NCI-H187 treated with DMSO at 0.1 percent for 48 hours (cell line): ENCODE results near the gene CCNC.

Experiments used
- DNase-seq: peaks from one replicate; lab custom pipeline; 2025; lab: John Stamatoyannopoulos, UW

The CCNC gene

GRCh38 chr6:99545442-99545841 lies 23.0 kb downstream of the CCNC start:
- DNase-seq, result no peak

DNA sequence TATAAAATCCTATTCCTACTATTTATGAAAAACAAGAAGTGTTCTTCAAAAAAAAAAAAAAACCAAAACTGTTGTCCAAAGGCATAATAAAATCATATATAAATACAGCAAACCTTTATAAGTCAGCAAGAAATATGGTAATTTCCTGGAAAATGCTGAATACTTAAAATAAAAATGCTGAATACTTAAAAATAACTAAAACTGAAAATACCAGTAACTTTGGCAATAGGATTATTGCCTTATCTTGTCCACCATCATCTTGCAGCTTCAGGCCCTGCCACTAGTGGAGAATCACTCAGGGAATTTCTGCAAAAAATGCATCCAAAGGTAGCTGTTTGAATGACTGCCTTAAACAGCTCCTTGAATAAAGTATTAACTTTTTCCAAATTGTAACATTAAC lies 24.5 kb downstream of the CCNC start:
- DNase-seq, result no peak

DNA sequence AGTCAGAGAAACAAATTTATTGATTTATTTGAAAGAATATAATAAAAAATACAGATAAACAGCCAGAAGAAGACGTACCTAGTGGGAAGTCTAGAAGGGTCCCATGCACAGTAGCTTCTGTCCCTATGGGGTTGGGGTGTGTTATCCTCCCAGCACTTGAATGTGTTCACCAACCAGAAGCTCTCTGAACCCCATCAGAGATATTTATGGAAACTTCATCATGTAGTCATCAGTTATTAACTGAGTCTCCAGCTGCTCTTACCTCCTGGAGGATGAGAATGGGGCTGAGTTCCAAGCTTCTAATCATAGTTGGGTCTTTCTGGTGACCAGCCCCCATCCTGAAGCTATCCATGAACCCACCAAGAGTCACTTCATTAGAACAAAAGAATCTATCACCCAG lies 37.8 kb downstream of the CCNC start:
- no peak for DNase-seq

DNA sequence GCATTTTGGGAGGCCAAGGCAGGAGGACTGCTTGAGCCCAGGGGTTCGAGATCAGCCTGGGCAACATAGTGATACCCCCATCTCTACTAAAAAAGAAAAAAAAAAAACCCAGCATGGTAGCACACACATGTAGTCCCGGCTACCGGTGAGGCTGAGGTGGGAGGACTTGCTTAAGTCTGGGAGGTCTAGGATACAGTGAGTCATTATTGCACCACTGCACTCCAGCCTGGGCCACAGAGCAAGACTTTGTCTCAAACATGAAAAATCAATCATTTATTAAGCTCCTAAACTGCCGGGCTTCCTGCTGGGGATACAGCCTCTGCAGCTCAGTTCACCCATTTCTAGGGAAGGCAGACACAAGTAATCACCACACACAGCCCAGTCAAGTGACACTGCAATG lies 45.9 kb downstream of the CCNC start:
- no peak for DNase-seq

GRCh38 chr6:99521633-99522151 lies 46.8 kb downstream of the CCNC start:
- DNase-seq, result no peak

DNA sequence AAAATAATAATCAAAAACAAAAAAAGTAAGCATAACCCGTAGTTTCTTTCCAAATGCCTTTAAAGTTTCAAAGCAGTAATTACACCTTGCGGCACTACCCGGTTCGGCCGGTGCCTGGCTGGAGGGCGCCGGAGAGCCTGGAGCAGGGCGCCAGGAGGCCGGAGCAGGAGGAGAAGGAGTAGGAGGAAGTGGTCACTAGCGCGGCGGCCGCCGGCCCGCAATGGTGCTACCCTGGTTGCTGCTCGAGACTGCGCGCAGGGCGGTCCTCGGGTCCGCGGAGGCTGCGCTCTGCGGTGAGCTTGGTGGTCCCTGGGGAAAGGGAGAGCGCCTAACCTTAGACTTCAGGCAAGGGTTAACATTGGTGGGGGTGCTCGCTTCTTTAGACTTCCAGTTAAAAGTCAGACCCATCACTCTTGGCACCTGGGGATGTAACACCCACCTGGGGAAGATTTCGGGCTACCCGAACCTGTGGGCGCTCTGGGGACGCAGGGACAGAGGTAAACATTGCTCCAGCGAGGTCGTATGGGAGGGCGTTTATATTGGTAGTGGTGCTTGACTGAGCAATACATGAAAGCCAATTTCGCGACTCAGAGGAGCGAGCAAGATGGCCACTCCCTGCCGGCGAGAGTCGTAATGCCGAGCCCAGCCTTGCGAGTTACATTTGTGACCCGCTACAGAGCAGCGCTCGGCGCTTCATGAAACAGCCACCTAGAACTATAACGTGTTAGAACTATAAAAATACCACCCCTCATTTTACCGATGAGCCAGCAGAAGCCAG lies 47.4 kb downstream of the CCNC start:
- DNase-seq, result peak; percentile 34

- DNase-seq, result no peak
Measured at GRCh38 chr6:99519446-99519845, 49.0 kb downstream of the CCNC start.

DNA sequence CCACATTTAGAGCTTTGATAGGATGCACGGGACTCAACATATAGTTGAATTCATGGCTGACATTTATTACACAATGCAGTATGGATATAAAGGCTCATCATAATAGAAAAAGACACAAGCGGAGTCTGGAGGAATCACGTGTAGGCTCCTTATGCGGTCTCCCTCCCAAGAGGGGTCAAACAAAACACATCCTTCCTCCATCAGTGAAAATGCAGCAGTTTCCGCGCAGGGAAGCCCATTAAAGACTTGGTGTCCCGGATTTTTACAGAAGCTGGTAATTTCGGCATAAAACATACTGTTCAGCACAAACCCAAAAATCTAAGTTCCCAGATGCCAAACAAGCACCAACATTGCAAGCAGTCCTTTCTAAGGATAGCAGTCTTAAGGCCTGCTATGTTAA lies 54.4 kb downstream of the CCNC start:
- no peak for DNase-seq

DNA sequence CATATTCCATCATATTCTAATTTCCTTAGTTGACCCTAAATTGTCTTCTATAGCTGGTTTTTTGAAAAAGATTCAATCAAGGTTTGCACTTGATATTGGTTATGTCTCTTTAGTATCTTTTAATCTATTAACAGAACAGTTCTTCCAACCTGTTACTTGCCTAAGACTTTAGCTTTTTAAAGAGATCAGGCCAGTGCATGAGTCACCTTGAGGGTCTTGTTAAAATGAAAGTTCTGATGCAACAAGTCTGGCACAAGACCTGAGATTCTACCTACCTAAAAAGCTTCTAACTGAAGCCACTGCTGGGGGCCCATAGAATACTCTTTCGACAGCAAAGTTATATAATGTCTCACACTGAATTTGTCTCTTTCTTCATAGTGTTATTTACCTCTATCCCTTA lies 56.4 kb downstream of the CCNC start:
- DNase-seq, result no peak

DNA sequence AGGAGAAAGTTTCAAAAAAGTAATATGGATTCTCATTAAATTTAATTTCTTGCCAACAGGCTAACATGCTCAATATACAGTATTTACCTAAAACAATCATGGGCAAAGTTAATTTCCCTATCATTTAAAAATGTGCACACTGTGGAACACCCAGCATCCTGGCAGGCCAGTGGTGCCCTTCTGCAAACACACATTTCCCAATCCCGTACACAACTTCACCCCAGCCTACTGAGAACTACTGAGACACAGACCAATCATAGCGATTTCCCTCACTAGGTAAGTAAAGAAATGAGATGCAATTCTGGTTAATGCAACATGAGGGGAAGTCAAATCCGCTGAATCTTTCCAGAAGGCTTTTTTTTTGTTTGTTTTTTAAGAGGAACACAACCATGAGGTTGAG lies 60.8 kb downstream of the CCNC start:
- DNase-seq, result no peak

GRCh38 chr6:99501762-99502161 lies 66.7 kb downstream of the CCNC start:
- DNase-seq, result no peak

DNA sequence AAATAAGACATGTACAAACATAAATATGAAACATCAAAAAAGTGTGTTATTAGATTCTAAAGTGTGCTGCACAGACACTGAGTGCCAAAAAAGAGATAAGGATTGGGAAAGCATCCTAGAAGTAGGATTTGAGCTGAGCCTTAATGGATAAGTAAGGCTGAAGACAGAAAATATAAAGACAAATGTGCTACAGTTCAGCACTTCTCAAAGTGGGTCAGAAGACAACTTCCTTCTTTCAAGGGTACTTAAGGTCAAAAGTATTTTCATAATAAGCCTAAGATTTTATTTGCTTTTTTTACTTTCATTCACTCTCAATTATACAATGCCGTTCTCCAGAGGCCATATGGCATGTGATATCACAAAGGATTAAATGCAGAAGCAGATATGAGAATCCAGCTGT lies 70.0 kb downstream of the CCNC start:
- DNase-seq, result no peak

GRCh38 chr6:99495466-99495865 lies 73.0 kb downstream of the CCNC start:
- no peak for DNase-seq
